Retina (tissue), 1 donor: ENCODE results near the gene PSD4.

ENCODE experiments used
- DNase-seq: peaks from one replicate; pipeline ENCODE4 v3.0.0-alpha.2; 2016

Gene PSD4

DNA sequence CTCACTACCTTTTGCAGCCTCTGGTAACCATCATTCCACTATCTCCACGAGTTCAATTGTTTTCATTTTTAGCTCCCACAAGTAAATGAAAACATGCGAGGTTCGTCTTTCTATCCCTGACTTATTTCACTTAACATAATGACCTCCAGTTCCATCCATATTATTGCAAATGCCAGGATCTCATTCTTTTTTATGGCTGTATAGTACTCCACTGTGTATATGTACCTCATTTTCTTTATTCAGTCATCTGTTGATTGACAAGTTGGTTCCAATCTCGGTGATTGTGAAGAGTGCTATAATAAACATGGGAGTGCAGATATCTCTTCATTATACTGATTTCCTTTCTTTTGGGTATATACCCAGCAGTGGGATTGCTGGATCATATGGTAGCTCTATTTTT lies 29.5 kb upstream of the PSD4 start:
- no peak for DNase-seq

- no peak for DNase-seq
These were observed 24.9 kb upstream of the PSD4 start for GRCh38 chr2:113148606-113149552.

- DNase-seq, result no peak
These were observed 24.1 kb upstream of the PSD4 start for GRCh38 chr2:113149553-113150257.

DNA sequence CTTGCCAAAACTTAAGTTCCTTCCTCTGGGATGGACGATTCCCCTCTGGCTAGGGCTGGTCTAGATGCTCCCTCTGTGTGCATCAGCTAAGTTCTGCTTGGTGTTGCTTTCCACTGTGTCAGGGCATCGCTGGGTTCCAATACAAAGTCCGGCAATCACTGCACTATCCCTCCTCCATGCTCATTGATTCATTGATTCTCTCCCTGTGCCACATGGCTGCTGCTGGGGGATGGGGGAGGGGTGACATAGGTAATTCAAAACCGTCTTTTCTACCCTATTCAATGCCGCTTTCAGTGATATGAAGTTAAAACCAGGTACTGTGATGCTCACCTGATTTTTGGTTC lies 23.5 kb upstream of the PSD4 start:
- no peak for DNase-seq

DNA sequence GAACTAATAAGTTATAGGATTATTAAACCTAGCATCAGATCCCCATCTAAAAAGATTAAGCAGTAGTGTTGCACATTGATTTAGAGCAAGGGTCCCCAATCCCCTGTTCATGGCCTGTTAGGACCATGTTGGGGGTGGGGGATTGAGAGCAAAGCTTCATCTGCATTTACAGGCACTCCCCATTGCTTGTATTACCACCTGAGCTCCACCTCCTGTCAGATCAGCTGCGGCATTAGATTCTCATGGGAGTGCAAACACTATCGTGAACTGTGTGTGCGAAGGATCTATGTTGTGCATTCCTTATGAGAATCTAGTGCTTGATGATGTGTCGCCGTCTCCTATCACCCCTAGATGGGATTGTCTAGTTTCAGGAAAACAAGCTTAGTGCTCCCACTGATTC lies 18.4 kb upstream of the PSD4 start:
- DNase-seq, result no peak

DNA sequence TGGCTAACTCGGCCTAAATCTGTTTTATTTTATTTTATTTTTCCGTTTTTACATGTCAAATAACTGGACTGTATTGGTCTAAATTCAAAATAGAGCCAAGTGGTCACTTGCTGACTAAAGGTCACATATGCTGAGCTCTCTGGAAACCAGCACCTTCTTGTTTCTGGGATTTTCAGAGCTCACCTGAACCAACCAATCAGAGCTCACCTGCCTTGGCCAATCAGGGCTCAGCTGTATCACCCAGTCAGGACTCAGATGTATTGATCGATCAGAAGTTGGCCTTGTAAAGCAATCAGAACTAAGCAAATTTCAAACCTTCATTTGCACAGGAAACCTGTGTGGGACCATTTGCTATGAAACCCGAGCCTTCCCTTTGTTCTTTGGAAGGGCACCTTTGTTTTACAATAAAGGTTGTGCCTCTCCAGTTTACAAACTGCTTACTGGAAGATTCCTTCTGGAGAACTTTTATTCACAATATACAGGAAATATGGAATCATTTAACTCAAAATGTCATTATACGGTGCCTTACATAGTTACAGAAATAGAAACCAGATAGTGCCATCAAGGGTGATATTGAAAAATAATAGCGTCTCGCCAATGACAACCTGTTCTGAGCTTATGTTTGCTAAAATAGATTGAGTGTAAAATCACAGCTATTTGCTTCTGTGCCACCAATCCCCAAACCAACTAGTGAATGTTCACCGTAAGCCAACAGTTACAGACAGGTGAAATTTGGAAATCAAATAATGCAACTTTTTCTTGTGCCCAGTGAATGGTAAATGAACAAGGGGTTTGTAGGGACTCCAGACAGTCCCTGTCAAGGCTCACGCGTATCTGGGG lies 17.3 kb upstream of the PSD4 start:
- DNase-seq, result peak; percentile 52

- DNase-seq, result peak; percentile 77
These were observed 16.5 kb upstream of the PSD4 start for GRCh38 chr2:113157118-113157896.

GRCh38 chr2:113157897-113158753 lies 15.6 kb upstream of the PSD4 start:
- DNase-seq, result no peak

DNA sequence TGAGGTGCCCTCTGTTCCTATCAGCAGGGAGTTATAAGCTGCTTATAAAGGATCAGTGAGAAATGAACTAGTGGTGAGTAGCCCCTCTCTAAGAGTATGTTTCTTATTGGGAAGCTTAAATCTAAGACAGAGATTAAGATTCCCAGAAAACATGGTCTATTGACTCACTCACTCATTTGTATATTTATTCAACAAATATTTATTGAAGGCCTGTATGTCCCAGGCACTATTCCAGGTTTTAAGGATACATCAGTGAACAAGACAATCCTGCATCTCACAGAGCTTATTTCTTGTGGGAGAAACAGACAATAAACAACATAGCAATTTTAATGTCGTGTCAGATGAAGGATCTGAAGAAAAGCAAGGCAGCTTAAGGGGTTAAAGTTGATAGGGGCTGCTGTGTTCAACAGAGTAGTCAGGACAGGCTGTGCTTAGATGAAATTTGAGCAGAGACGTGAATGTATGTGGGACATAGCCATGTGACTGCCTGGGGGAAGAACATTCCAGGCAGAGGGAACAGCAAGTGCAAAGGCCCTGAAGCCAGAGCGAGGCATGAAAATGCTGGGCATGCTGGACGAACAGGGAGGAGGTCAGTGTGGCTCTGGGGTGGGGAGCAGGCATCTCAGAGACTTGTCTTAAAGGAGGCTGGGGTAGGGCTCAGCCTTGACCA lies 14.8 kb upstream of the PSD4 start:
- no peak for DNase-seq

DNA sequence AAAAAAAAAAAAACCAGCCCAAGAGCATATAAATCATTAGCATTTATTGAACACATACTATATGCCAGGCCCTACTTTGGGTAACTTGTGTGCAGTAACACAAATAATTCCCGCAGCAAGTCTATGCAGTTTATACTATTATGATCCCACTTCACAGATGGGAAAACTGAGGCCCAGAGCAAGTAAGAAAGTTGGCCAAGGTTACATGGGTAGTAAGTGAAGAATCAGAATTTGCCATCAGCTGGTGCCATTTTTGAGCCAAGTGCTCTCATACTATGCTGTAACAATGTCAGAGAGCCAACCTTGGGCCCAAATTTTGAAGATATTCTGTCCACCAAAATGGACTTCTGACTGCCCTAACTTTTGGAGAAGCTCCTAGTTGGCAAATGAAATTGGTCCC lies 13.5 kb upstream of the PSD4 start:
- DNase-seq, result no peak

- no peak for DNase-seq
These were observed 12.8 kb upstream of the PSD4 start for GRCh38 chr2:113160962-113161361.

DNA sequence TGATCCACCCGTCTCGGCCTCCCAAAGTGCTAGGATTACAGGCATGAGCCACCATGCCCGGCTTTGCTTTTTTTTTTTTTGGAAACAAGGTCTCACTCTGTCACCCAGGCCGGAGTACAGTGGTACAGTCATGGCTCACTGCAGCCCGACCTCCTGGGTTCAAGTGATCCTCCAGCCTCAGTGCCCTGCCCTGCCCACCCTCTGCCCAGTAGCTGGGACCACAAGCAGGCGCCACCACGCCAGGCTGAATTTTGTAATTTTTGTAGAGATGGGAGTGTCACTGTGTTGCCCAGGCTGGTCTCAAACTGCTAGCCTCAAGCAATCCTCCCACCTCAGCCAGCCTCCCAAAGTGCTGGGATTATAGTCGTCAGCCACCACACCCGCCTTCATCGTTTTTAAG lies 11.6 kb upstream of the PSD4 start:
- no peak for DNase-seq

GRCh38 chr2:113162869-113163268 lies 10.9 kb upstream of the PSD4 start:
- DNase-seq, result no peak

DNA sequence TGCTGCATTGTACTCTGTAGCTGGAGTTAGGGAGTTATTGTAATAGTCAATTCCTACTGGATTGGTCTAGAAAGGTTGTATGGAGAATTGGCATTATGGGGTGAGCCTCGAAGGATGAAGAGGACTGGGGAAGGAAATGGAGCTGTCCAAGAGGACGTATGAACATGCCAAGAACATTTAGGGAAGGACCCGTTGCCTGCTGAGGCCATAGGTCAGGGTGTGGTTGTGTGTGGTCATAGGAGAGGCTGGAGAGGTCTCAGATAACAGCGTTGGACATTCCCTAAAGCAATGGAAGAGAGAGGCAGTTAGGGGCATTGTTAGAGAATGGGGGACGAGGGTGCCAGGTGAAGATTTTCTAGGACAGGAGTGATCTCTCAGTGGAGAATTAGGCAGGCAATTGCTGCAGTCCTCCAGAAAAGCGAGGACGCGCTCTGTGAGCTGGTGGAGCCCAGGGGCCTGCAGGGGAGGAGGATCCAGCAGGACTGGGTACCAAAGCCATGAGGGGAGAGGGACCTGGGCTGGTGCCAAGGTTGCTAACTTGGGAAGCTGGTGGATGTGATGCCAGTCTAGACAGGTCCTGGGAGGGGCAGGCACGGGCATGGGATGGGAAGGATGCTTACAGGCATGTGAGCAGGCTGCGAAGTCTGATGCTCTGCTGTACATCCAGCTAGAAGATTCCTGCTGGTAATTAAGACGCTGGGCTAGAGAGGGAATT lies 9.4 kb upstream of the PSD4 start:
- no peak for DNase-seq

GRCh38 chr2:113164930-113165585 lies 8.7 kb upstream of the PSD4 start:
- peak; percentile 72 for DNase-seq

GRCh38 chr2:113166187-113166645 lies 7.6 kb upstream of the PSD4 start:
- no peak for DNase-seq

DNA sequence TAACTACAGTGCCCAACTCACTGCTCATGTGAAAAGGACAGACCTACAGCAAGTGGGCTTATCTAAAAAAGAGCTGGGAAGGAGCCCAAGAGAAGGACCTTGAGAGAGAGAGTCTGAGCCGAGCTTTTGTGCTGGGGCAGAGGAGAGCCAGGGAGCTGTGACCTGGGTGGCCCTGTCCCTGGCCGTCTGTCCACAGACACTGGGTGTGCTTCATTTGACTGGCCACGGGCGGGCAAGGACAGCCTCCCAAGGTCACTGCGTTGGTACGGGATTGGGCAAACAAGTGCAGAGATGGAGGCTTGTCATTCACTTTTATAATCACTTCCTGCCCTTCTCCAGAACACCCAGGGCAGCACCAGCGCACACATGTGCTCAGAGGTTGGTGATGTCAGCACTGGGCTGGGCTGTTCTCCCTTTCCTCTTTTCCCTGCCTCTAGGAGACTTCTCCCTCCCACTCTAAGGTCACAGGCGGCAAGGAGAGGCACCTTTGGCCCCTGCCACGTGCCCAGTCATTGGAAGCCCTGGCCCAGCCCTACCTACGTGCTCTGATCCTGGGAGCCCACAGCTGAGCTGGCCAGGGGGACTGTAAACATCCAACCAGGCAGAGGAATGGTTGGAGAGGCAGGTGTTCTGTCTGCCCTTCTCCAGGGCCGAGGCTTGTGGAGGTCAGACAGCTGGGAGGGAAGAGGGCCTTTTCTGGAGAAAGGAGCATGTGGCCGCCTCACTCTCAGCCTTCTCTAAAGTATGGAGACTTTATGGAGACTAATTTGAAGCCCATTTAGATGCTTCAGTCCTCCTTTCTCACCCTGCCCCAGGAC lies 6.4 kb upstream of the PSD4 start:
- no peak for DNase-seq

DNA sequence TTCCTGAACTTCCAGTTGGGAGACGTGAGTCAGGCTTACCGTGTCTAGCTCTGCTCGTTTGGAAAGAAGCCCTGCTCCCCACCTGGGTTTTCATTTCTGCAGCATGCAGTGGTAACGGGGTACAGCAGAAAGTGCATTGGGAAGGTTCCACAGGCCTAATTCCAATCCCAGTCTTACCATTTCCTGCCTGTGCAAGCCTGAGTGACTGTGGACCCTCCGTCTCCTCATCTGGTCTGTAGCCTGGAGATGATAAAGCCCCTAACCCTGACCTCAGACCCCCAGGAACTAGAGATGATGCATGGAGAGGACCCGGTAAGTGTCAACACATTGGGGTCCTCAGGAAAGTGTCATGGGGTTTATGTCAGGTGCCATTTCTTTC lies 5.8 kb upstream of the PSD4 start:
- no peak for DNase-seq
